B cell (primary cell): ENCODE results near the gene NOSTRIN.
"Not testable (repeated sequence)": the region's sequence is repeated elsewhere in the genome, so short reads cannot be mapped to it uniquely, and the experiment has no call there.

ENCODE experiments used
- EZH2 ChIP-seq: IDR thresholded peaks from 2 replicates; pipeline ENCODE4 v1.6.1; 2012; ENCODE audit warnings: borderline replicate concordance, low read depth, mild to moderate bottlenecking, moderate library complexity, low read length; ENCODE audit not compliant: insufficient read depth, poor library complexity, severe bottlenecking
- TF ChIP-seq, protein P1 (sequence below): fragments of 200-600 bp; IDR thresholded peaks from one replicate; pipeline ENCODE4 v1.8.0; 2022; ENCODE audit warnings: antibody characterized with exemption, mild to moderate bottlenecking

- TF ChIP-seq, protein P1, sequence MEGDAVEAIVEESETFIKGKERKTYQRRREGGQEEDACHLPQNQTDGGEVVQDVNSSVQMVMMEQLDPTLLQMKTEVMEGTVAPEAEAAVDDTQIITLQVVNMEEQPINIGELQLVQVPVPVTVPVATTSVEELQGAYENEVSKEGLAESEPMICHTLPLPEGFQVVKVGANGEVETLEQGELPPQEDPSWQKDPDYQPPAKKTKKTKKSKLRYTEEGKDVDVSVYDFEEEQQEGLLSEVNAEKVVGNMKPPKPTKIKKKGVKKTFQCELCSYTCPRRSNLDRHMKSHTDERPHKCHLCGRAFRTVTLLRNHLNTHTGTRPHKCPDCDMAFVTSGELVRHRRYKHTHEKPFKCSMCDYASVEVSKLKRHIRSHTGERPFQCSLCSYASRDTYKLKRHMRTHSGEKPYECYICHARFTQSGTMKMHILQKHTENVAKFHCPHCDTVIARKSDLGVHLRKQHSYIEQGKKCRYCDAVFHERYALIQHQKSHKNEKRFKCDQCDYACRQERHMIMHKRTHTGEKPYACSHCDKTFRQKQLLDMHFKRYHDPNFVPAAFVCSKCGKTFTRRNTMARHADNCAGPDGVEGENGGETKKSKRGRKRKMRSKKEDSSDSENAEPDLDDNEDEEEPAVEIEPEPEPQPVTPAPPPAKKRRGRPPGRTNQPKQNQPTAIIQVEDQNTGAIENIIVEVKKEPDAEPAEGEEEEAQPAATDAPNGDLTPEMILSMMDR: not testable (repeated sequence)
- TF ChIP-seq EZH2: not testable (repeated sequence)
These were observed 68.4 kb downstream of the NOSTRIN start for GRCh38 chr2:168870824-168871223.
